Measurements from ENCODE around the gene ERMARD.

The ERMARD gene

GRCh38 chr6:169827290-169827717, 75.9 kb downstream of the ERMARD start:
- DNase-seq = no peak

- DNase-seq = no peak
Observed at GRCh38 chr6:169828176-169828575, 76.8 kb downstream of the ERMARD start.

- DNase-seq = no peak
Observed at GRCh38 chr6:169829786-169830185, 78.4 kb downstream of the ERMARD start.

- no peak for DNase-seq
Observed at GRCh38 chr6:169830876-169831275, 79.5 kb downstream of the ERMARD start.
